Hematopoietic multipotent progenitor cell treated with erythropoietin and hydrocortisone succinate and interleukin-3 and kit ligand, for 17 days (in vitro differentiated cells): ENCODE results near the gene WSCD1.

ENCODE experiments used
- DNase-seq: peaks from one replicate; pipeline ENCODE4 v3.0.0-alpha.2; 2015; ENCODE audit warnings: low spot score

The WSCD1 gene

GRCh38 chr17:6160911-6161855 is 91.0 kb downstream of the WSCD1 start:
- DNase-seq, result no peak

DNA sequence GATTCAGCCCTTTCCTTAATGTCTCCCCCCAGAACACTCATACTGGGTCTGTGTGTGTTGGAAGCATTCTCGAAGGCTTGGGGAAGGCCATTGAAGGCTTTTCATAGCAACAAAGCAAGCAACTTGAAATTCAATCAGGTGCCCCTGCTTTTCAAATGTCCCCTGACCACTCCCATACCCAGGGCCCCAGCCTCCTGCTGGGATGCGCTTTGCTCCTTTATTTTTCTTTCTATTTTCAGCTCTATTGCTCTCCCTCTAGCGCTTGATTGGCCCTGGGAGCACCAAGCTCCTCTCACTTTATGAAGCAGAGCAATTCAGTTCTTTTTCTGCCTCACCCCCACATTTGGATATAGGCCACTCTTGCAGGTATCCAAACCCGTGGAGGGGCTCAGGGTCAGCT is 92.0 kb downstream of the WSCD1 start:
- DNase-seq, result no peak

- DNase-seq, result no peak
These were observed 92.7 kb downstream of the WSCD1 start for GRCh38 chr17:6162892-6163291.

DNA sequence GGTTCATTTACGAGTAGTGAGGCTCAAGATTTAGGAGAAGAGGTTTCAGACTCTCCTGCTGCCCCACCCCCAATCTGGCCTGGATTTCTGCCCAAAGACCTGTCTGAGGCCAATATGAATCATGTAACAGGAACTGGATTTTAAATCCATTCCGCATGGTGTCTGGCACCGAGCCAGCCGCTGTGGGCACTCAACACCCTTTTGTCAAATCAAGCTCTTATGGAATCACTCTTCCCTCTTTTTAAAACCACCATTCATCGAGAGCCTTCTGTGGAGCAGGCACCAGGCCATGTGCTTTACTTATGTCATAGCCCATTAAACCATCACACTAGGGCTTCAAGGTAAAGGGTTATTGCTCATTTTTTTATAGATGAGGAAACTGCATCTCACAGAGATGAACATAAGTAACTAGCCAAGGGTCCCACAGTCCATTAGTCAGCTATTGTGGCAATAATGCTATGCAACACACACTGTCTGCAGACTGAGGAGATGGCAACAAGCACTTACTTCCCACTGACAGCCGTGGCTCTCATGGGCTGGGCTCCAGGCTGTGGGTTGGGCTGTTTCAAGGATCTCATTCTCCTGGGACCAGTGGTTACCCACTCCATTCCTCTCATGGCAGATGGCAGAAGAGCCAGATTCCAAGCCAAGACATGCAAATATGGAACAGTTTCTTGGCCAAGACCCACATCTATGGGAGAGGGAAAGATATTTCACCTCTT is 93.6 kb downstream of the WSCD1 start:
- DNase-seq, result no peak

GRCh38 chr17:6164996-6165395 is 94.8 kb downstream of the WSCD1 start:
- no peak for DNase-seq

DNA sequence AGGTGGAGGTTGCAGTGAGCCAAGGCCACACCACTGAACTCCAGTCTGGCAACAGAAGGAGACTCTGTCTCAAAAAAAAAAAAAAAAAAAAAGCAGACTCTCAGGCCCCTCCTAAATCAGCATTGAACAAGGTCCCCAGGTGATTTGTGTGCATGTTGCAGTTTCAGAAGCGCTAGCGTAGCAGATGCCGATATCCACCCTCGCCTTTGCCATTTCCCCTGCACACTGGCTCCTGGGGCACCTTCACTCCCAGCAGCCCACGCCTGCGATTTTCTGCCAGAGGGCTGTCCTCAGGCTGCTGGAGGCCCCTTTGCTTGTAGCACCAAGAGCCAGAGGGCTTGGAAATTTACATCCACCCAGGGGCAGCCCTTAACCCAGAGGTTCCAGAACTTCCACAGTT is 95.6 kb downstream of the WSCD1 start:
- DNase-seq, result no peak

DNA sequence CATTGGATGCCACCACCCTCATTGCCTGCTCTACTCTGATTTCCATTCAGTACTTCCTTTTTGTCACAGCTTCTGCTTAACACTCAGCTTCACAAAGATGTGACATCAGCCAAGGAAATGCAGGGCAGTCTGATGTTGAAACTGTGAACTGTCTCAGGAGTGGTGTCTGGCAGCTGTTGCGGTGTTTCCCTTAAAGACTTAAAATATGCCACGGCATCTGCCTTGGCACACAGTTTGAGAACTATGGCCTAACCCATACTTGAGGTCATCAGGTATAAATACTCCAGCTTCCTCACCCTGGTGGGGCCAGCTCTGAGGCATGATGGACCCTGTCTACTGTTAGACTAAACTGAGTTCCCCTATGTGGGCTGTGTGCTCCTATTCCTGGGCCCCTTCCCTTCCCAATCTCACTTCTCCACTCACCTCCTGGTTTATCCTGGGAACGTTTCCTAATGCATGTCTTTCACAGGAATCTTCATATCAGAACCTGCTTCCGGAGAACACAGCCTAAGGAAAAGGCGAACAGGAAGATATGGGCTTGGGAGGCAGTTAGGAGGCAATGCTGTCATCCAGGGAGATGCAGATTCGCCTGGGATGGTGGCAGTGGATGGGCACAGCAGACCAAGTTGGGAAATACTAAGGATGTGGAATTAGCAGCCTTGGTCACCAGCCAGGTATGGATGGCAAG is 96.5 kb downstream of the WSCD1 start:
- DNase-seq, result no peak

- DNase-seq, result no peak
These were observed 98.1 kb downstream of the WSCD1 start for GRCh38 chr17:6168296-6168695.

DNA sequence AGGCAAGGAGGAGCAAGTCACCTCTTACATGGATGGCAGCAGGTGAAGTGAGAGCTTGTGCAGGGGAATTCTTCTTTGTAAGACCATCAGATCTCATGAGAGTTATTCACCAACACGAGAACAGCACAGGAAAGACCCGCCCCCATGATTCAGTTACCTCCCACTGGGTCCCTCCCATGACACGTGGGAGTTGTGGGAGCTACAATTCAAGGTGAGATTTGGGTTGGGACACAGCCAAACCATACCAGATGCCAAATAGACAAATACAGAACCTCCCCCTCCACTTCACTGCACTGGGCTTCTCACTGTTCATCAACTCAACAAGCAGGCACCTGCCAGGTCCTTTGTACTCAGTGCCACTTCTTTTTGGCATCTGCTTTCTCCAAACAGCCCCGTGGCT is 100.2 kb downstream of the WSCD1 start:
- no peak for DNase-seq

DNA sequence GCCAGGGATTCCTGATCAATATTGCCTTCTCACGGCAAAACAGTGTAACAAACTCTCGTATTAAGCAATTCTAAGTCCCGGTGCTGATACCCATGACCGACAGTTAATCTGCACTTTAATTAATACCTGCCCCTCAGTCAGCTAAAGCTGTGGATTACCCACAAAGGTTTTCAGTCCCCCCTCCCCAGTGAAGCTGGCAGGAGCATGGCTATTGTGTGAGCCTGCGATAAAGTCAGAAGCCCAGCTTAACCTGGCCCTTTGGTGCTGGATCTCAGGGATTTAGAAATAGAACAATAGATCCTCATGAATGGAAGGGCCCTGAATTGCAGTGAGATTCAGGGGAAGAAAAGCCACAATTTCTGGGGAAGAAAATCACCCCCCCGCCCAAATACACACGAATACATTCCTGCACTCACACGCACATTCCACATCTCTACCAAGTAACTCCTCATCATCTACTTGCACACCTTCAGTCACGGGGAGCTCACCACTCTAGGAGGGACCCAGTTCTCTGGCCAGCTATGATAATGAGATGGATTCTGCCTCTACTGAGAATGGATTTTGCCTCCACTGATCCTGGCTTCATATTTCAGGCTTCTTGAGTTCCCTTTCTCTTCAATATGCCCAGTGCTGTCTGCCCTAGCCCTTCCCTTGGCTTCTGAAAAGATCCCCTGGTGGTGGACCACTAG is 102.6 kb downstream of the WSCD1 start:
- DNase-seq, result no peak

- no peak for DNase-seq
These were observed 103.5 kb downstream of the WSCD1 start for GRCh38 chr17:6173653-6174052.
